Endothelial cell of umbilical vein (primary cell): Measurements from ENCODE around the gene BACH2. TPM values are rescaled to one million over a fixed set of nuclear protein-coding genes. Genes with fewer than 3 reads are reported as not detected.

Source experiments
- BruUV-seq: library from RNA; stranded (reverse); fragments of 400-500 nt; replicated peaks from 2 replicates; lab custom pipeline; 2021; lab: Mats Ljungman, UMichigan
- CTCF ChIA-PET: fragments of 300-600, 350-600 bp; sonication (Branson Sonifier 250); formaldehyde crosslinking; loops from one replicate; lab custom pipeline; 2021; ENCODE audit warnings: antibody characterized with exemption, inconsistent platforms; lab: Charles Lee
- POLR2A ChIA-PET: fragments of 300-600, 350-600 bp; sonication (Branson Sonifier 250); formaldehyde crosslinking; loops from one replicate; lab custom pipeline; 2021; ENCODE audit warnings: antibody characterized with exemption, inconsistent platforms; lab: Charles Lee
- DNase-seq: peaks from one replicate; pipeline ENCODE4 v3.0.0-alpha.2; 2011; ENCODE audit warnings: low read depth, low spot score
- FAIRE-seq: peaks from 2 replicates; lab custom pipeline; 2011; peaks lifted over from hg19 to GRCh38; lab: Jason Lieb, UNC
- H2AFZ ChIP-seq: 2 replicates; pipeline ENCODE4 v1.6.0; 2012; ENCODE audit warnings: low read depth, low read length, control low read depth, inconsistent platforms
- H3K27ac ChIP-seq: 2 replicates; pipeline ENCODE4 v1.5.1; 2011; ENCODE audit warnings: low read depth, mild to moderate bottlenecking, control low read depth, low read length, moderate library complexity; ENCODE audit not compliant: insufficient read depth
- H3K27me3 ChIP-seq, 2 experiments: 2 replicates each; pipeline versions ENCODE4 v1.6.0 to v1.6.1; 2011; ENCODE audit warnings: low read length in 2 of 2, mixed read lengths in 1 of 2; ENCODE audit not compliant: control insufficient read depth in 2 of 2, insufficient read depth in 2 of 2
- H3K36me3 ChIP-seq, 2 experiments: 2 replicates in 1 of 2; 3 replicates in 1 of 2; pipeline ENCODE4 v1.5.1; 2011; ENCODE audit warnings: low read length in 2 of 2, mild to moderate bottlenecking in 1 of 2, moderate library complexity in 1 of 2; ENCODE audit not compliant: control insufficient read depth in 2 of 2, insufficient read depth in 2 of 2; ENCODE audit errors: extremely low read depth in 1 of 2
- H3K4me1 ChIP-seq: 3 replicates; pipeline ENCODE4 v1.5.1; 2011; ENCODE audit warnings: mild to moderate bottlenecking, low read length; ENCODE audit not compliant: control insufficient read depth, insufficient read depth; ENCODE audit errors: extremely low read depth
- H3K4me2 ChIP-seq: 2 replicates; pipeline ENCODE4 v1.6.1; 2011; ENCODE audit warnings: low read length, control low read depth, mixed read lengths; ENCODE audit not compliant: insufficient read depth
- H3K4me3 ChIP-seq, 3 experiments: fragments of 200-600 bp in 1 of 3; sonication (generic), shearing (Covaris generic) in 1 of 3; replicated peaks in 1 of 3; 2 replicates each; pipeline ENCODE4 v1.5.1; 2011 to 2016; ENCODE audit warnings: control low read depth in 3 of 3, low read length in 3 of 3, mild to moderate bottlenecking in 2 of 3, inconsistent platforms in 1 of 3, low read depth in 1 of 3, moderate library complexity in 1 of 3; ENCODE audit not compliant: insufficient read depth in 1 of 3
- H3K79me2 ChIP-seq: 2 replicates; pipeline ENCODE4 v1.6.0; 2012; ENCODE audit warnings: low read length, inconsistent platforms; ENCODE audit not compliant: control insufficient read depth, insufficient read depth
- H3K9ac ChIP-seq: replicated peaks from 2 replicates; pipeline ENCODE3; 2011; ENCODE audit warnings: low read length, control low read depth; ENCODE audit not compliant: insufficient read depth; ENCODE audit errors: extremely low read depth
- H3K9me1 ChIP-seq: replicated peaks from 3 replicates; pipeline ENCODE4 v1.6.0; 2011; ENCODE audit warnings: mild to moderate bottlenecking, low read length; ENCODE audit not compliant: control insufficient read depth, insufficient read depth; ENCODE audit errors: extremely low read depth
- H3K9me3 ChIP-seq: replicated peaks from 2 replicates; pipeline ENCODE4 v1.5.1; 2012; ENCODE audit warnings: low read length, inconsistent platforms; ENCODE audit not compliant: control insufficient read depth, insufficient read depth
- H4K20me1 ChIP-seq: replicated peaks from 2 replicates; pipeline ENCODE3; 2011; ENCODE audit warnings: mild to moderate bottlenecking, low read length; ENCODE audit not compliant: control insufficient read depth, insufficient read depth; ENCODE audit errors: extremely low read depth
- EZH2 ChIP-seq: IDR thresholded peaks from 2 replicates; pipeline ENCODE4 v1.6.1; 2012; ENCODE audit warnings: borderline replicate concordance, low read depth, mild to moderate bottlenecking, moderate library complexity, low read length, inconsistent platforms; ENCODE audit not compliant: severe bottlenecking
- FOS ChIP-seq: IDR thresholded peaks from 2 replicates; pipeline ENCODE4 v1.6.1; 2011; ENCODE audit warnings: mild to moderate bottlenecking, low read length, moderate library complexity, borderline replicate concordance; ENCODE audit not compliant: insufficient read depth
- GATA2 ChIP-seq: IDR thresholded peaks from 2 replicates; pipeline ENCODE4 v1.7.0; 2011; ENCODE audit warnings: low read depth, mild to moderate bottlenecking, moderate library complexity, mixed read lengths, low read length; ENCODE audit not compliant: insufficient read length, insufficient read depth
- JUN ChIP-seq: IDR thresholded peaks from 2 replicates; pipeline ENCODE4 v1.6.1; 2011; ENCODE audit warnings: borderline replicate concordance, low read depth; ENCODE audit not compliant: insufficient read length, insufficient read depth
- MYC ChIP-seq: IDR thresholded peaks from one replicate; pipeline ENCODE4 v1.6.1; 2011; ENCODE audit warnings: mild to moderate bottlenecking, low read depth, low read length
- POLR2A ChIP-seq: IDR thresholded peaks from 2 replicates; pipeline ENCODE4 v1.6.1; 2012; ENCODE audit warnings: low read depth, mild to moderate bottlenecking, control low read depth, low read length
- POLR2AphosphoS5 ChIP-seq: IDR thresholded peaks from 2 replicates; pipeline ENCODE4 v1.6.1; 2012; ENCODE audit warnings: low read depth, mild to moderate bottlenecking, control low read depth, low read length, moderate library complexity; ENCODE audit not compliant: insufficient read depth
- dilution Hi-C: fragments of 300-500 bp; cut with MboI; formaldehyde crosslinking; loops from one replicate; pipeline ENCODE4 v1.15.0; 2019; ENCODE audit warnings: low sequenced_read_pairs; ENCODE audit not compliant: extremely low pct_ligation_motif_present
- intact Hi-C: fragments of 100-400 bp; cut with micrococcal nuclease; formaldehyde crosslinking; loops from one replicate; pipeline ENCODE4 v1.10.0; 2022
- polyA plus RNA-seq, 4 experiments: library from polyadenylated mRNA; depleted of rRNA in 3 of 4; stranded (reverse) in 3 of 4; unstranded in 1 of 4; fragments of >200 nt; gene quantifications; 2 replicates each; pipeline versions ENCODE4 v1.2.1 to v1.2.3, GENCODE V29; 2011 to 2012; ENCODE audit warnings: missing spikeins in 1 of 4
- total RNA-seq: library from RNA; stranded (reverse); gene quantifications from 2 replicates; pipeline ENCODE4 v1.2.3, GENCODE V29; 2021
- TF ChIP-seq, protein P1 (sequence below), 2 donors: IDR thresholded peaks; 1 replicate in 1 of 2; 2 replicates in 1 of 2; pipeline ENCODE4 v1.5.1; 2011; ENCODE audit warnings: low read length in 2 of 2, mild to moderate bottlenecking in 2 of 2, moderate library complexity in 2 of 2, control low read depth in 1 of 2, inconsistent platforms in 1 of 2, low read depth in 1 of 2; ENCODE audit not compliant: insufficient read depth in 1 of 2; ENCODE audit errors: extremely low read depth in 1 of 2
- TF ChIP-seq, protein P2 (sequence below): IDR thresholded peaks from 2 replicates; pipeline ENCODE4 v1.6.1; 2011; ENCODE audit not compliant: insufficient read depth, insufficient read length

BACH2 gene
- total and polyA plus RNA-seq, 2 donors (not counting 3 experiments of a cell fraction or from before 2014, with no cell fraction given) = 1.7 to 5.6 TPM

DNA sequence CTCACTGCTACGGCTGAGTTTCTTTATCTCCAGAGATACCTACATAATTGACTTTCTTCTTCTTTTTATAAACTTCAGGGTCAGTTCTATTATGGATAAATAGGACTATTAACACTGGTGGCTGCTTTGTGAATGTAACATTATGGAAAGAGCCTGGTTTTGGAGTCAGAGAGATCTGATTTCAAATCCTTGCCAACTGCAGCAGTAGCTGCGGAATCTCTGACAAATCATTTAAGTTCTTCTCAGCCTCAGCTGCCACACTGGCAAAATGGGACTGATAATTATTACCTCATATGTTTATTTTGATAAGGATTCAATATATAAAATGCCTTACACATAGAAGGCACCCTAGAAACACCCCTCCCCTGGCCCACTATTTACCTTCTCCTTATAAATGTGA, 160.5 kb downstream of the BACH2 start:
- Histone ChIP-seq H2AFZ (no peak overlapping the region), H3K9me1 (no peaks in the 10 kb centered on the region), H3K4me2 (no peak overlapping the region), H4K20me1 (no peaks in the 10 kb centered on the region), H3K36me3 (no peaks in the 10 kb centered on the region), H3K9me3 (no peaks in the 10 kb centered on the region), H3K4me3 (no peak overlapping the region), H3K4me1 (no peaks in the 10 kb centered on the region), H3K9ac (no peak overlapping the region), H3K27me3 (peaks cover 0 to 2% of the 10 kb centered on the region in 2 experiments), H3K79me2 (no peaks in the 10 kb centered on the region), H3K27ac (no peak overlapping the region)
- TF ChIP-seq POLR2AphosphoS5 (no peak), JUN (no peak), MYC (no peak), EZH2 (no peak), GATA2 (no peak), FOS (no peak), POLR2A (no peak)
- TF ChIP-seq, protein P1, sequence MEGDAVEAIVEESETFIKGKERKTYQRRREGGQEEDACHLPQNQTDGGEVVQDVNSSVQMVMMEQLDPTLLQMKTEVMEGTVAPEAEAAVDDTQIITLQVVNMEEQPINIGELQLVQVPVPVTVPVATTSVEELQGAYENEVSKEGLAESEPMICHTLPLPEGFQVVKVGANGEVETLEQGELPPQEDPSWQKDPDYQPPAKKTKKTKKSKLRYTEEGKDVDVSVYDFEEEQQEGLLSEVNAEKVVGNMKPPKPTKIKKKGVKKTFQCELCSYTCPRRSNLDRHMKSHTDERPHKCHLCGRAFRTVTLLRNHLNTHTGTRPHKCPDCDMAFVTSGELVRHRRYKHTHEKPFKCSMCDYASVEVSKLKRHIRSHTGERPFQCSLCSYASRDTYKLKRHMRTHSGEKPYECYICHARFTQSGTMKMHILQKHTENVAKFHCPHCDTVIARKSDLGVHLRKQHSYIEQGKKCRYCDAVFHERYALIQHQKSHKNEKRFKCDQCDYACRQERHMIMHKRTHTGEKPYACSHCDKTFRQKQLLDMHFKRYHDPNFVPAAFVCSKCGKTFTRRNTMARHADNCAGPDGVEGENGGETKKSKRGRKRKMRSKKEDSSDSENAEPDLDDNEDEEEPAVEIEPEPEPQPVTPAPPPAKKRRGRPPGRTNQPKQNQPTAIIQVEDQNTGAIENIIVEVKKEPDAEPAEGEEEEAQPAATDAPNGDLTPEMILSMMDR (IDR thresholded peaks at IDR 0.05; ENCODE audit: extremely low read depth in 1 of 2, insufficient read depth in 1 of 2, low read depth in 1 of 2, low read length in 2 of 2) = no peak
- TF ChIP-seq, protein P2, sequence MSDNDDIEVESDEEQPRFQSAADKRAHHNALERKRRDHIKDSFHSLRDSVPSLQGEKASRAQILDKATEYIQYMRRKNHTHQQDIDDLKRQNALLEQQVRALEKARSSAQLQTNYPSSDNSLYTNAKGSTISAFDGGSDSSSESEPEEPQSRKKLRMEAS = no peak
- no peak for DNase-seq
- ChIA-PET POLR2A (no interaction called here), CTCF (no interaction called here)
- intact Hi-C loops (no loop called here), dilution Hi-C loops (no loop called here)
- BruUV-seq = no TSS peak
- no peak for FAIRE-seq
